Stimulated activated CD4-positive, alpha-beta T cell treated with anti-CD3 and anti-CD28 coated beads, Interleukin-15, amount 100 ng/mL, for 24 hours (primary cell): ENCODE results near the gene EIPR1.
"Not testable (repeated sequence)": the region's sequence is repeated elsewhere in the genome, so short reads cannot be mapped to it uniquely, and the experiment has no call there.

Experiments used
- DNase-seq: peaks from one replicate; pipeline ENCODE4 v3.0.0-alpha.2; 2020

The EIPR1 gene

DNA sequence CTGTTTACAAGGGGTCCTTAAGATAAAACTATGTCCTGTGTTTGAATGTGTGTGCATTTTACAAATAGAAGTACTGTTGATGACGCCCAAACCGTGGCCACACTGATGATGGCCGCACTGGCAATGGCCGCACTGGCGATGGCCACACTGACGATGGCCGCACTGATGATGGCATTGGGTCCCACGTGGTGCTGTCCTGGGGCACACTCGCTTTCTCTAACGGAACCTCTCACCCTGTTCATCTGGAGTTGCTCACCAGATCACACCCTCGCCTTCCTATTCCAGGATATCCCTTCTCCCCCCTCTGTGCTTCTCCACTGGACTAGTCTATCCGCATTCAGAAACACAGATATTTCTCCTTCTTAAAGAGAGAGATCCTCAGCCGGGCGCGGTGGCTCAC is 192.4 kb downstream of the EIPR1 start:
- DNase-seq: no peak

GRCh38 chr2:3184167-3184566 is 193.5 kb downstream of the EIPR1 start:
- no peak for DNase-seq

DNA sequence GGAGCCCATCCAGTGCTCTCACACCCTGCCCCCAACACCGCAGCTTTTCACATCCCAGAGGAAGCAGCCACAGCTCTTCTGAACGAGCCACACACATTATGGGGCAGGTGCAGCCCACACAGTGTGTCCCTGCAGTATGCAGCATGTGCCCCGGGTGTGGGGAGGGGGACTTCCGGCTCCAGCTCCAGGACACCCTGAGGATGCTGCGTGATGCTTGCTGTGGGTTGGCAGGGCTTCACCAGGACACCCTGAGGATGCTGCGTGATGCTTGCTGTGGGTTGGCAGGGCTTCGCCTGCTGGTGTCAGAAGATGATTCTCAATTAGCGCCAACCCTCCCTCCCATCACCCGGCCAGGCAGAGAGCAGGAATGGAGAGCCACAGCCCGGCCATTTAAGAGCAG is 193.9 kb downstream of the EIPR1 start:
- DNase-seq: no peak

DNA sequence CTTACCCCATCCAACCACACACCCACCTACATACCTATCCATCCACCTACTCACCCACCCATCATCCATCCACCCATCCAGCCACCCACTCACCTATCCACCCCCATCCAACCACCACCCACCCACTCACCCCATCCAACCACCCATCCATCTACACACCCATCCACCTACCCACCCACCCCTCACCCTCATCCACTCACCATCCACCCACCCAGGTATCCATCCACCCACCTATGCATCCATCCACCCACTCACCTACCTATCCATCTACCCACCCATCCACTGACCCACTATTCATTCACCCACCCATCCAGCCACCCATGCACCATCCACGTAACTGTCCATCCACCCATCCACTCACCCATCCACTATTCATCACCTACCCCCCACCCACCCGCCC is 194.8 kb downstream of the EIPR1 start:
- no peak for DNase-seq

GRCh38 chr2:3181416-3182010 is 196.1 kb downstream of the EIPR1 start:
- no peak for DNase-seq

DNA sequence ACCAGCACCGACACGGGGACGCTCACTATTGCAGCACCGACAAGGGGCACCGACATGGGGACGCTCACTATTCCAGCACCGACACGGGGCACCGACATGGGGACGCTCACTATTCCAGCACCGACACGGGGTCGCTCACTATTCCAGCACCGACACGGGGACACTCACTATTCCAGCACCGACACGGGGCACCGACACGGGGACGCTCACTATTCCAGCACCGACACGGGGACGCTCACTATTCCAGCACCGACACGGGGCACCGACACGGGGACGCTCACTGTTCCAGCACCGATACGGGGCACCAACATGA is 196.8 kb downstream of the EIPR1 start:
- not testable (repeated sequence) for DNase-seq

DNA sequence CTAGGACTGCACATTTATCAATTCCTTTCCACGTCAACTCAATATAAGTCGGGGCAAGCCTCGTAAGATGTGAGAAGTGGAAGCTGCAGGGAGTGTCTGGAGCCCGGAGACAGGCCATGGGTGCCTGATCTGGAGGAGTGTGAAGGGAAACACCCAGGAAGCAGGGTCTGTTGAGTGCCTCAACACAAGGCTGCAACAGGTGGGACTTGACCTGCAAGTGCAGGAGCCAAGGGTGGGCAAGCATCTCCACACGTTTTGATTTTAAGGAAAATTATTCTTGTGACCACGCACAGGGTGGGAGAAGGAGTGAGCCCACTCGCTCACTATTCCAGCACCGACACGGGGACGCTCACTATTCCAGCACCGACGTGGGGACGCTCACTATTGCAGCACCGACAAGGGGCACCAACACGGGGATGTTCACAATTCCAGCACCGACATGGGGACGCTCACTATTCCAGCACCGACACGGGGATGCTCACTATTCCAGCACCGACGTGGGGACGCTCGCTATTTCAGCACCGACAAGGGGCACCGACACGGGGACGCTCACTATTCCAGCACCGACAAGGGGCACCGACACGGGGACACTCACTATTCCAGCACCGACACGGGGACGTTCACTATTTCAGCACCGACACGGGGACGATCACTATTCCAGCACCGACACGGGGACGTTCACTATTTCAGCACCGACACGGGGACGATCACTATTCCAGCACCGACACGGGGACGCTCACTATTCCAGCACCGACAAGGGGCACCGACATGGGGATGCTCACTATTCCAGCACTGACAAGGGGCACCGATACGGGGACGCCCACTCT is 197.3 kb downstream of the EIPR1 start:
- no peak for DNase-seq

DNA sequence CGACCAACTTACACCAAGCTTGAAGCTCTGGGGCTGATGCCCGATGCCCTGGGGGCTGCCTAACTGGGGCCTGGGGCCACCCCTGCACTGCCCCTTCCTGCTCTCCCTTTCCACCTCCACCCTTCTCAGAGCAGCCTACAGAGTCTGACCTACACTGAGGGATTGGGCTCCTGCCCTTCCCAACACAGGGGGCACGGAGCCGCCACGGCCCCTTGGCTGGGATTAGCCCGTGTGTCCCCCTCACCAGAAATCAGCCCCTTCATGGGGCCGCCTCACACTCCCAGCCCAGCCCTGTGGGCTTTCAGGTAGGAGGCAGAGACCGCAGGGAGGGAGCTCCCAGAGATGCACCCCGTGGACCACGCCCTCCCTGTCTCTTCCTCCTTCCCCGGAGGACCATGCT is 198.0 kb downstream of the EIPR1 start:
- no peak for DNase-seq

DNA sequence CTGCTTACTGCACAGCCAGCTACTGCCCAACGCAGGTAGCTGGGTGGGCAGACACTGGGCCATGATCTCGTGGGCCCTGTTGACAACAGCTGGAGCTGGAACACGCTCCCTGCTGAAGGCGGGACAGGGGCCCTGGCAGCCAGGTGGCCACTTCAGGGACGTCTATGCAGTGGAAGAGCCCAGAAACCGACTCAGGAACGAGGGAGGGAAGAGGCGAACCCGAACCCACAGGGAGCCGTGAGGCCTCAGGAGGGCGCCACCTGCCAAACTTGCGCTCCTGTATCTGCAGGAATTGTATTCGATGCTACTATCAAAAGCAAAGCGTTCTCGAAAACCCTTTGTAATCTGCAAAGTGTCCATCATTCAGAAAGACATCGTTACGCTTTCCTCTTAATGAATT is 198.4 kb downstream of the EIPR1 start:
- DNase-seq: peak; percentile 44

DNA sequence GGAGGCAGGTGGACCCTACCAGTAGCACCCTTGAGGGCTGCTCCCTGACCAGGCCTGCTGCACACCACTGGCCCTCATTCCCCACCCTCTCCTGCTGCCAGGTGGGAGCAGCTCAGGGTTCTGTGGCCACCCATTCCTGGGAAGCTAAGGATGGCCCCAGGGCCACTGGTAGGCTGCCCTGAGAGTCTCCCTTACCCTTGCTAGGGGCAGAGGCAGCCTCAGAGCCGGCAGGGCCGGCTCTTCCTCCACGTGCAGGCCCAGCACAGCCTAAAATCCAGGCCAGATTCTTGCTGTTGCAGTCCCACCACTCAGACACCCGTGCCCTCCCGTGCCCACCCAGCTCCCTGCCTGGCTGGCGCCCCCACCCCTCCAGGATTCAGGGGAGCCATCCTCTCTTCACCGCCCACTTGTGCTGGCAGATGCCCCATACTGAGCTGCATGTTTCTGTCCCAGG is 199.0 kb downstream of the EIPR1 start:
- DNase-seq: no peak

DNA sequence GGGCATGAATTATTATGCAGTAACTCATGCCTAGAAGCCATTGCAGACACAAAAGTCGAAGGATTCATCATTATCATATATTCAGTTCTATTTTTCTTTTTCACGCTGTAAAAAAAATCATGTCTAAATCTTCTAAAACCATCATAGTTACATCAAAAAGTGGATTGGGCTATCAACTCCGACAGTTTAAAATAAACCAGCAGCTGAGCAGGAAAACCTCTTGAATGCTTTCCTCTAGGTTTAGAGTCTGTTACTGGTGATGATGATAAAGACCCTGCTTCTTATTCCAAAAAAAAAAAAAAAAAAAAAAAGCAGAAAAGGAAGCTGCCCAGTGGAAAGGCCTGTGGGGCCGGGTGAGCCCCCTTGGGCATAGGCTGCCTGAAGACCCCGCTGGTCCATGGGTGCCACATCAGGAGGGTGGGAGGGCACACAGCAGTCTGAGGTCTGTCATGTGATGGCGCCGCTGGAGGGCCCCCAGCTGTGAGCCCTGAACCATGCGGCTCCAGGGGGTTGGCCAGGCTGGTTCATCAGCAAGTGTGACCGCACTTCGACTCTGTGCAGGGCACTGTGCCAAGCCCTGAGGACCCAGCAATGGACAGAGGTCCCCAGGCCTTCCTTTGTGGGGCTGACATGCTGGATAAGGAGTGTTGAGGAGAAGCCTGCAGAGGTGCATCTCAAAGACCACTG is 199.6 kb downstream of the EIPR1 start:
- no peak for DNase-seq

GRCh38 chr2:3176869-3177255 is 200.8 kb downstream of the EIPR1 start:
- DNase-seq: no peak

GRCh38 chr2:3176071-3176868 is 201.3 kb downstream of the EIPR1 start:
- no peak for DNase-seq

GRCh38 chr2:3175568-3175955 is 202.1 kb downstream of the EIPR1 start:
- DNase-seq: no peak

DNA sequence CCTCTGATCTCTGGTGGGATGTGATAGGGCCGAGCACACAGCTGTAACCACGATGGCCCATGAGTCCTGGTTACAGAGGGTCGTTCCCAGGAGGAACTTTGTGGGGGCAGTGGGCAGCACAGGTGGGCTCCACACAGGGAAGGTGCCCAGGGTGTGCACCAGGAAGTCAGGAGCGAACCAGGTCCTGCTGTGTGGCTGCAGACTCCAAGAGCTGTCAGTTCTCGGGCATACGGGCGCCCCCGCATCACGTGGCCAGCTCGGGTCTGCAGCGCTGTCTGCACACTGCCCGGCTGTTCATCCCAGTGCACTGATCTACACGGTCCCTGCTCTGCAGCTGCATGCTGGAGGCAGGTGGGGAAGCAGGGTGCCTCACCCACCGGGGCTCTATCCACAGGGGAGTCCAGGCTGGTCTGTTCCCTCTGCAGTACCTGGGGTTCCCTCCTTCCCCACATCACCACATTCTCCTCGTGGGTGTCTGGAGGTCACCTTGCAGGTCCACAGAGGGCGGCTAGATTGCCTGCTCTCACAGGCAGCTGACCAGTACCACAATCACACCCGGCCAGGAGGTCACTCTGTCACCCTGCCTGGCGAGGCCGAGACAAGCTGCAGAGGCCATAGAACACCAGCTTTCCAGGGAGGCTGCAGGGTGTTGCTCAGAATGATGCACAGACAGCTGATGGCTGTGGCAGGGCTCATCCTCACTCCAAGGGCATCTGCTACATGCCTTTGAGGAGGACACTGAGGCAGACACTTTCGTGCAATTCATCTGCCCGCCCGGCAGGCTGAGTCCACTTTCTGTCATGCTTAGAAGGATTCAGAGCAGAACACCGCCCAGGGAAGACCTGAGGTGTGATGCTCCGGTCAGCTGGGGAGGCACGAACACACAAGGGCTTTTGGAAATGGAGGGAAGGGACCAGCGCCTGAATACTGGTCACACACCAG is 202.7 kb downstream of the EIPR1 start:
- no peak for DNase-seq

- no peak for DNase-seq
Observed at GRCh38 chr2:3173031-3173430, 204.6 kb downstream of the EIPR1 start.

DNA sequence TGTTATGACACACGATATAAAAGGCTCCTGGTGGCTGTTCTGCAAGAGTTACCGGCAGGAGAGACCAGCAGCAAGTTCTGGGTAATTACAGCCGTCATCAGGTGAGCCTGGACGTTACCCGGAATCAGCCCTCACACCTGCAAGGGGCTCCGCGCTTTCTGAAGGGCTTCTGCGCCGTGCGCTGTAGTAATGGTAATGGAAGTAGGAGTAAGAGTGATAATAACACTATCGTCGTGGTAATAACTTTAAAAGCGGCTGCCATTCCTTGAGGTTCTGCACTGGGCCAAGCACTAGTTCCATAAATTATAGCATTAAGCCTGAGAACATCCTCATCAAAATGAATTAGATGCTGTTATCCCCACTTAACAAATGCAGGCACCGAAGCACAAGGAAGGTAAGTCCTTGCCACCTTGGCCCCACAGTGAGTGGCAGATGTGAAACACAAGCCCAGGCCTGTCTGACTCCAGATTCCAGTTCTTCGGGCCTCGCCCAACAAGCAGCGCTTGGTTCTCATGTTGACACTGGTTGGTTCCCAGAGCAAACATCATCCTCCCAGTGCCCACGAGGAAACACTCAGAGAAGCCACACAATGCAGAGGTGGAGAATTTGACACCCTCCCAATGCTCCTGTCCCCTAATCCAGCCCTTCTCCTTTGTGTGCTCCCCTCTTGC is 205.2 kb downstream of the EIPR1 start:
- no peak for DNase-seq

DNA sequence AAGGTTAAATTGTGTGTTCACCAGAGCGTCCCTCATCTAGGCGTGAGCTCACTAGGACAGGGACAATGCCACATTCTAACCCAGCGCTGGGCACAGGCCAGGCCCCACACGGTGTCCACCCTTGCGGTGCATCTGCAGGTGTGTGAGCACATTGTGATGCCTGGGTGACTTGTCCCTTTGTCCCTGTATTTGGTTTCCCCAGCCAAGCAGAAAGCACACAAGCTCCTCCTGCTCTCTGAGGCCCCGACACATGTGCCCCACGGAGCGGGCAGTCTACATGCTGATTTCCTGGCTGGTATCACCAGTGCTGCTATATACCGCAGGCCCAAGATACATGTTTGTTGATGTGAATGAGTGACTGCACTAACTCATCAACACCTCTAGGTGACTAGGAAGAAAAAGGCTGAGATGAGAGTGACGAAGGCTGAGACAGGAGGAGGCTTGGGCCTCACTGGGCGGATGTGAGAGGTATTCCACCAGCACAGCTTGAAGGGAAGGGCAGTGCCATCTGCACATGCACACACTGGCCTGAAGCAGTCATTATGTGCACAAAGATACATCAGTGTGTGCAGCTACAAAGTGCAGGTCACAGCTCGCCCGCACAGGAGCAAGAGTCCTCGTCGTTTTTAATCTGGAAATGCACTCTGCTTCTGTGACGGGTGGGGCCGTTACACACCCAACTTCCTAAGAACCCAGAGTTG is 205.9 kb downstream of the EIPR1 start:
- no peak for DNase-seq

- DNase-seq: no peak
Observed at GRCh38 chr2:3170792-3171455, 206.7 kb downstream of the EIPR1 start.

GRCh38 chr2:3169106-3169870 is 208.3 kb downstream of the EIPR1 start:
- DNase-seq: no peak
